ENCODE measurements around the gene PLEKHA6. TPM values are rescaled to one million over a fixed set of nuclear protein-coding genes. Genes with fewer than 3 reads are reported as not detected.

The PLEKHA6 gene
- total RNA-seq (2012; rRNA removed) (5.0 and 8.2 TPM in 2 replicates), polyA plus RNA-seq (2012; rRNA removed) (19.9 and 20.6 TPM in 2 replicates), Bru-seq, nascent RNA (percentile 58 among the genes with signal in this experiment), BruChase-seq, experiment 1, labeled RNA remaining after a 6-hour chase (percentile 55 among the genes with signal in this experiment), BruChase-seq, experiment 2, labeled RNA remaining after a 2-hour chase (percentile 66 among the genes with signal in this experiment)
- 10.7 and 13.6 TPM in 2 replicates for polyA plus RNA-seq (2012; cell fraction: cytosol; rRNA removed)
- polyA plus RNA-seq (2012; cell fraction: nucleus; rRNA removed; ENCODE audit: low replicate concordance): 59.8 and 70.3 TPM in 2 replicates
- long read RNA-seq, partial matches to known transcripts: 4 of 15 reads
- long read RNA-seq, other reads (novel, unspliced or antisense): 11 of 15 reads

- CTCF ChIA-PET: interaction anchor here (0.6 to 5.0 kb wide), 21 partner anchors 9 to 197 kb away, joined by 3 to 27 read pairs (median 5); partner anchors contain the start of gene GOLT1A
- dilution Hi-C loops (cut with HindIII; ENCODE audit: low sequenced_read_pairs, unreplicated experiment): no loop called here
- ATAC-seq (ENCODE audit: low read depth): peak; percentile 78
Measured at GRCh38 chr1:204359474-204360255, at the start of gene PLEKHA6. Gene PLEKHA6 (minus strand): TSS chr1:204359929. CDS start chr1:204273727, 86,202 bp downstream.

More at GRCh38 chr1:204359474-204360255, at the start of gene PLEKHA6:
- Histone ChIP-seq H3K4ac (ENCODE audit: low read depth, low read length) (peak within 1 kb of the TSS; percentile 64), H3K27me3 (ENCODE audit: control insufficient read depth, insufficient read depth, low read length) (no peaks in the 10 kb centered on the region), H3K27ac (ENCODE audit: insufficient read depth, low read length) (no peak within 1 kb of the TSS), H2AK9ac (replicated peaks; ENCODE audit: low read depth, low read length, poor library complexity) (peak within 1 kb of the TSS; percentile 67), H2BK20ac (ENCODE audit: low read depth, low read length) (peak within 1 kb of the TSS; percentile 69), H4K91ac (ENCODE audit: insufficient read depth, low read depth, low read length) (peak within 1 kb of the TSS; percentile 37), H4K5ac (ENCODE audit: low read depth, low read length) (peak within 1 kb of the TSS; percentile 43; the same call in 1 of the 2 replicates), H2BK5ac (ENCODE audit: low read depth, low read length, poor library complexity, severe bottlenecking) (no peak within 1 kb of the TSS), H3K9me1 (ENCODE audit: insufficient read depth, low read length) (no peaks in the 10 kb centered on the region), H2AK5ac (ENCODE audit: low read depth, low read length) (peak within 1 kb of the TSS; percentile 57), H2AFZ (replicated peaks; ENCODE audit: low read length, poor library complexity) (peak within 1 kb of the TSS; percentile 86), H4K8ac (ENCODE audit: low read depth in 2 of 2, low read length in 2 of 2) (peak within 1 kb of the TSS; percentile 30 to 50; a peak in 3 of 4 replicates), H3K4me3 (ENCODE audit: insufficient read depth, low read depth, low read length) (no peak within 1 kb of the TSS), H2BK120ac (ENCODE audit: low read depth, low read length) (peak within 1 kb of the TSS; percentile 69), H3K9me3 (ENCODE audit: control insufficient read depth, insufficient read depth, low read length) (no peaks in the 10 kb centered on the region), H3K23ac (ENCODE audit: low read depth, low read length) (no peak within 1 kb of the TSS), H3K4me2 (ENCODE audit: low read depth, low read length) (peak within 1 kb of the TSS; percentile 49; the same call in 1 of the 2 replicates), H3K56ac (ENCODE audit: extremely low read depth, insufficient read depth, low read length) (no peak within 1 kb of the TSS; the same call in 1 of the 2 replicates), H3K79me1 (ENCODE audit: low read depth in 1 of 2, low read length in 2 of 2) (no peaks in the 10 kb centered on the region), H3K36me3 (ENCODE audit: control insufficient read depth, insufficient read depth, low read length) (no peaks in the 10 kb centered on the region), H3K14ac (replicated peaks; ENCODE audit: low read depth, low read length) (0 out of 2 replicates have a peak within 1 kb of the TSS, but pooled peaks have one; percentile 19), H3K9ac (ENCODE audit: low read depth, low read length) (peak within 1 kb of the TSS; percentile 15), H3K4me1 (ENCODE audit: control insufficient read depth, insufficient read depth, low read length) (peaks cover 18% of the 10 kb centered on the region), H2BK15ac (ENCODE audit: low read depth, low read length) (peak within 1 kb of the TSS; percentile 36; the same call in 1 of the 3 replicates), H4K20me1 (ENCODE audit: insufficient read depth, low read length) (no peaks in the 10 kb centered on the region), H3K18ac (ENCODE audit: low read depth, low read length) (peak within 1 kb of the TSS; percentile 20)
- no CpG with 5 or more reads among the region's 20 CpGs for WGBS, 2 experiments (ENCODE audit: extremely low coverage in 2 of 2, insufficient read length in 1 of 2)
- in situ Hi-C loops (cut with MboI; ENCODE audit: low sequenced_read_pairs) (loop anchor here (5.0 to 10.0 kb wide), 4 partner anchors 107 to 495 kb away; partner anchors contain the start of genes GOLT1A and SNRPE), intact Hi-C loops (cut with micrococcal nuclease) (loop anchor here (5.0 to 10.0 kb wide), 2 partner anchors 65 to 497 kb away; partner anchors contain the start of gene SNRPE)
- BruUV-seq (replicated peaks): no TSS peak
- POLR2A ChIA-PET (ENCODE audit: unreplicated experiment): no interaction called here
- TF ChIP-seq USF2 (IDR thresholded peaks at IDR 0.05; ENCODE audit: low read depth, low read length): peak; percentile 88
- no peak for TF ChIP-seq MAFK (IDR thresholded peaks at IDR 0.05; ENCODE audit: low read depth, low read length)
- peak; percentile 30; the same call in 1 of the 2 replicates for TF ChIP-seq BHLHE40 (IDR thresholded peaks at IDR 0.05; ENCODE audit: low read depth, low read length)
- TF ChIP-seq MXI1 (IDR thresholded peaks at IDR 0.05; ENCODE audit: borderline replicate concordance, low read depth, low read length): peak; percentile 74; the same call in 1 of the 2 replicates
- TF ChIP-seq RAD21 (IDR thresholded peaks at IDR 0.05; ENCODE audit: low read length): peak; percentile 82
- TF ChIP-seq SMC3 (IDR thresholded peaks at IDR 0.05; ENCODE audit: low read depth, low read length): peak; percentile 74
- no peak for TF ChIP-seq FOS (IDR thresholded peaks at IDR 0.05; ENCODE audit: low read depth, low read length)
- no peak for TF ChIP-seq CHD1 (IDR thresholded peaks at IDR 0.05; ENCODE audit: low read depth, low read length)
- no peak for TF ChIP-seq MAZ (IDR thresholded peaks at IDR 0.05; ENCODE audit: borderline replicate concordance, low read depth, low read length)
- peak; percentile 84 for TF ChIP-seq CTCF (conservative IDR thresholded peaks at IDR 0.05; ENCODE audit: low read depth, low read length)
- DNase-seq: peak; percentile 66

Data from IMR-90 (cell line).